Measurements from ENCODE around the gene ENDOG.

GRCh38 chr9:128781187-128782070 is 36.9 kb upstream of the ENDOG start:
- no peak for TF ChIP-seq EZH2phosphoT487 (IDR thresholded peaks at IDR 0.05; ENCODE audit: low read length)
- TF ChIP-seq, protein P1, sequence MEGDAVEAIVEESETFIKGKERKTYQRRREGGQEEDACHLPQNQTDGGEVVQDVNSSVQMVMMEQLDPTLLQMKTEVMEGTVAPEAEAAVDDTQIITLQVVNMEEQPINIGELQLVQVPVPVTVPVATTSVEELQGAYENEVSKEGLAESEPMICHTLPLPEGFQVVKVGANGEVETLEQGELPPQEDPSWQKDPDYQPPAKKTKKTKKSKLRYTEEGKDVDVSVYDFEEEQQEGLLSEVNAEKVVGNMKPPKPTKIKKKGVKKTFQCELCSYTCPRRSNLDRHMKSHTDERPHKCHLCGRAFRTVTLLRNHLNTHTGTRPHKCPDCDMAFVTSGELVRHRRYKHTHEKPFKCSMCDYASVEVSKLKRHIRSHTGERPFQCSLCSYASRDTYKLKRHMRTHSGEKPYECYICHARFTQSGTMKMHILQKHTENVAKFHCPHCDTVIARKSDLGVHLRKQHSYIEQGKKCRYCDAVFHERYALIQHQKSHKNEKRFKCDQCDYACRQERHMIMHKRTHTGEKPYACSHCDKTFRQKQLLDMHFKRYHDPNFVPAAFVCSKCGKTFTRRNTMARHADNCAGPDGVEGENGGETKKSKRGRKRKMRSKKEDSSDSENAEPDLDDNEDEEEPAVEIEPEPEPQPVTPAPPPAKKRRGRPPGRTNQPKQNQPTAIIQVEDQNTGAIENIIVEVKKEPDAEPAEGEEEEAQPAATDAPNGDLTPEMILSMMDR (IDR thresholded peaks at IDR 0.05; ENCODE audit: low read length): no peak
- TF ChIP-seq EZH2 (optimal IDR thresholded peaks at IDR 0.05; ENCODE audit: low read depth, low read length): no peak
